Measurements from ENCODE around the gene SDS. TPM values are rescaled to one million over a fixed set of nuclear protein-coding genes. Genes with fewer than 3 reads are reported as not detected.

Gene SDS
- total and polyA plus RNA-seq, 2 donors (not counting 1 experiment from before 2014, with no cell fraction given): 0.09 TPM; not detected in 1

DNA sequence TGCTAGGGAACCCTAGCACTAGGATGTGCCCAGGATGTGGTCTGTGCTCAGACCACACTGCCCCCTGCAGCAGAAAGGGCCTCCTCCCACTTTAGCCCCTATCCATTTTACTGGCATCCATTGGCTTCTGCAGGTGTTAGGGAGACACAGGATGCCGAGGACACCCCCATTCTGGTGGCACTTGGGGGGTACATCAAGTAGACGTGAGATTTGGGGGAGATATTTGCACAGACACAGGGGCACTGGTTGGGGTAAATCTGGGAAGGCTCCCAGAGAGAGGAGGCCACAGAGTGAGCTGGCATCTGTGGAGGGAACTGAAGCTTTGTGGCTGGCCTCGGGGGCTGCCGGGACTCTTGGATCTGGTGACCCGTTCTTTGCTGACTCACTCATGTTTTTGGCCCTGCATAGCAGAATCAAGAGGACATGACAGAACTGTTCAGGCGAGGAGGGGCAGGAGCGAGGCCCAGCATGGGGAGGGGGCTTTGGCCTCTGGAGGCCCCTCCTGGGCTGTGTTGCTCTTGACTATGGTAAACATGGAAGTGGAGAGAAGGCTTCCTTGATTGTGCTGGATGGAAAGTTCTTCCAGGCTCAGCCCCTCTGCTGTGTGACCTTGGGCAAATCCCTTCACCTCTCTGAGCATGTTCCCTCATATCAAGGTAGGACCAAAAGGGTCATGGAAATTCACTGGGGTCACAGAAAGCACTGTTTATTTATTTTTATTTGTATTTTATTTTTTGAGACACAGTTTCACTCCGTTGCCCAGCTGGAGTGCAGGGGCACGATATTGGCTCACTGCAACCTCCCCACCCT is 43.5 kb downstream of the SDS start:
- Mint-ChIP-seq H3K27me3 (no peaks in the 10 kb centered on the region), H3K4me1 (peaks cover 12% of the 10 kb centered on the region), H3K4me3 (peak overlapping the region; percentile 88), H3K27ac (peak overlapping the region; percentile 88), H3K9me3 (ENCODE audit: insufficient read depth) (no peaks in the 10 kb centered on the region)
- DNase-seq: peak; percentile 29
- Histone ChIP-seq H2AFZ (ENCODE audit: insufficient read depth, low read depth, low read length, poor library complexity, severe bottlenecking) (no peak overlapping the region), H3K79me2 (ENCODE audit: control insufficient read depth, insufficient read depth, low read length) (no peaks in the 10 kb centered on the region), H3K36me3 (replicated peaks in 1 of 2; ENCODE audit: control extremely low read depth in 1 of 2, control insufficient read depth in 1 of 2, extremely low read depth in 1 of 2, insufficient read depth in 2 of 2, low read length in 1 of 2) (no peaks in the 10 kb centered on the region), H3K9ac (ENCODE audit: low read length) (no peak overlapping the region), H3K4me3 (ENCODE audit: control extremely low read depth in 1 of 5, extremely low read depth in 1 of 5, insufficient read depth in 1 of 5, low read depth in 2 of 5, low read length in 4 of 5) (no peak overlapping the region), H3K4me1 (ENCODE audit: control insufficient read depth in 2 of 2, insufficient read depth in 2 of 2, low read length in 2 of 2) (peaks cover 11 to 18% of the 10 kb centered on the region in 2 donors), H4K20me1 (ENCODE audit: control insufficient read depth, insufficient read depth, low read length, poor library complexity, severe bottlenecking) (no peaks in the 10 kb centered on the region), H3K4me2 (replicated peaks; ENCODE audit: low read depth, low read length, poor library complexity, severe bottlenecking) (no peak overlapping the region), H3K27ac (ENCODE audit: low read length in 2 of 2) (no peak overlapping the region), H3K27me3 (replicated peaks in 1 of 4; ENCODE audit: control extremely low read depth in 1 of 4, control insufficient read depth in 3 of 4, insufficient read depth in 4 of 4, low read length in 3 of 4) (no peaks in the 10 kb centered on the region), H3K9me3 (ENCODE audit: control extremely low read depth in 1 of 3, control insufficient read depth in 2 of 3, insufficient read depth in 1 of 3, low read length in 2 of 3) (no peaks in the 10 kb centered on the region)
- CTCF ChIA-PET: no interaction called here
- POLR2A ChIA-PET: no interaction called here
- intact Hi-C loops (cut with micrococcal nuclease): loop anchor here (5.0 kb wide), 1 partner anchor 153 kb away; no protein-coding TSS in a partner anchor
- TF ChIP-seq EZH2 (IDR thresholded peaks at IDR 0.05; ENCODE audit: borderline replicate concordance, insufficient read depth, low read depth, low read length, poor library complexity, severe bottlenecking) (no peak), CTCF (IDR thresholded peaks at IDR 0.05) (no peak)
- ATAC-seq (ENCODE audit: low read depth): no peak
- 67% methylated on average over 7 of the region's 9 CpGs for WGBS (ENCODE audit: insufficient coverage)

Data from B cell (primary cell).